GM12801 (cell line): Measurements from ENCODE around the gene TOR1B.

Source experiments
- CTCF ChIP-seq: IDR thresholded peaks from one replicate; pipeline ENCODE4 v1.5.1; 2011; ENCODE audit warnings: control low read depth; ENCODE audit not compliant: insufficient read length; ENCODE audit errors: extremely low read depth

Gene TOR1B

GRCh38 chr9:129774791-129775447 is 28.1 kb upstream of the TOR1B start:
- TF ChIP-seq CTCF: no peak

GRCh38 chr9:129775448-129775798 is 27.6 kb upstream of the TOR1B start:
- TF ChIP-seq CTCF: no peak

GRCh38 chr9:129776566-129776937 is 26.4 kb upstream of the TOR1B start:
- no peak for TF ChIP-seq CTCF

- no peak for TF ChIP-seq CTCF
These were observed 25.8 kb upstream of the TOR1B start for GRCh38 chr9:129776938-129777768.

GRCh38 chr9:129777769-129778130 is 25.2 kb upstream of the TOR1B start:
- TF ChIP-seq CTCF: no peak

GRCh38 chr9:129778469-129778868 is 24.5 kb upstream of the TOR1B start:
- TF ChIP-seq CTCF: no peak

GRCh38 chr9:129779560-129780190 is 23.3 kb upstream of the TOR1B start:
- TF ChIP-seq CTCF: no peak
